GM21360 (cell line): ENCODE data around the gene GPR119.
"Not testable (repeated sequence)": the region's sequence is repeated elsewhere in the genome, so short reads cannot be mapped to it uniquely, and the experiment has no call there.

Experiments used
- ATAC-seq: cut with Tn5 transposase; IDR thresholded peaks from one replicate; pipeline ENCODE4 v1.9.1; 2021; ENCODE audit warnings: mild to moderate bottlenecking, moderate library complexity; ENCODE audit not compliant: unreplicated experiment

GPR119 gene

GRCh38 chrX:130385520-130385919 lies at the start of gene GPR119:
Gene GPR119 (minus strand): TSS chrX:130385674. CDS start chrX:130385447, 227 bp downstream.
- no peak for ATAC-seq

GRCh38 chrX:130429236-130429635 lies 43.8 kb upstream of the GPR119 start:
- ATAC-seq, result not testable (repeated sequence)

- no peak for ATAC-seq
Observed at GRCh38 chrX:130426531-130426930, 41.1 kb upstream of the GPR119 start.

- no peak for ATAC-seq
Observed at GRCh38 chrX:130419263-130419662, 33.8 kb upstream of the GPR119 start.

GRCh38 chrX:130418740-130419139 lies 33.3 kb upstream of the GPR119 start:
- ATAC-seq, result no peak

GRCh38 chrX:130418066-130418465 lies 32.6 kb upstream of the GPR119 start:
- no peak for ATAC-seq

- ATAC-seq, result no peak
Observed at GRCh38 chrX:130416785-130417184, 31.3 kb upstream of the GPR119 start.

- ATAC-seq, result no peak
Observed at GRCh38 chrX:130415201-130415600, 29.7 kb upstream of the GPR119 start.

- ATAC-seq, result no peak
Observed at GRCh38 chrX:130414800-130415199, 29.3 kb upstream of the GPR119 start.

GRCh38 chrX:130413415-130413814 lies 27.9 kb upstream of the GPR119 start:
- no peak for ATAC-seq

- ATAC-seq, result no peak
Observed at GRCh38 chrX:130402208-130402684, 16.8 kb upstream of the GPR119 start.

- peak; percentile 86 for ATAC-seq
Observed at GRCh38 chrX:130401415-130402207, 16.1 kb upstream of the GPR119 start, which contains the start of gene RBMX2. Gene RBMX2 (plus strand): TSS chrX:130401987. CDS start chrX:130402033, 46 bp downstream.

- ATAC-seq, result no peak
Observed at GRCh38 chrX:130395341-130395740, 9.9 kb upstream of the GPR119 start.

- ATAC-seq, result no peak
Observed at GRCh38 chrX:130393451-130394074, 8.1 kb upstream of the GPR119 start.

GRCh38 chrX:130386408-130386808 lies 934 bp upstream of the GPR119 start:
- no peak for ATAC-seq

- ATAC-seq, result no peak
Observed at GRCh38 chrX:130378024-130378669, 7.3 kb downstream of the GPR119 start.

GRCh38 chrX:130376077-130376476 lies 9.4 kb downstream of the GPR119 start:
- no peak for ATAC-seq

GRCh38 chrX:130352050-130352449 lies 33.4 kb downstream of the GPR119 start:
- not testable (repeated sequence) for ATAC-seq

- no peak for ATAC-seq
Observed at GRCh38 chrX:130351567-130351966, 33.9 kb downstream of the GPR119 start.

GRCh38 chrX:130347321-130347720 lies 38.2 kb downstream of the GPR119 start:
- ATAC-seq, result no peak

GRCh38 chrX:130343411-130343810 lies 42.1 kb downstream of the GPR119 start:
- no peak for ATAC-seq

- no peak for ATAC-seq
Observed at GRCh38 chrX:130340271-130340670, 45.2 kb downstream of the GPR119 start.
